Loucy (cell line): Measurements from ENCODE around the gene PTPN3.

Source experiments
- H2AFZ ChIP-seq: fragments of 200-600 bp; sonication (generic); 2 replicates; pipeline ENCODE4 v1.6.0; 2016; ENCODE audit warnings: antibody characterized with exemption, mild to moderate bottlenecking, low read length, moderate library complexity
- H3F3A ChIP-seq: fragments of 200-600 bp; 2 replicates; pipeline ENCODE4 v1.6.0; 2016; ENCODE audit warnings: antibody characterized with exemption, low read depth, mild to moderate bottlenecking
- H3K27me3 ChIP-seq: fragments of 200-600 bp; sonication (generic); 2 replicates; pipeline ENCODE4 v1.6.1; 2014; ENCODE audit warnings: low read length, mild to moderate bottlenecking; ENCODE audit not compliant: insufficient read depth, poor library complexity, severe bottlenecking
- H3K36me3 ChIP-seq: fragments of 200-600 bp; sonication (generic); 2 replicates; pipeline ENCODE4 v1.6.1; 2016; ENCODE audit warnings: low read length; ENCODE audit not compliant: insufficient read depth
- H3K4me1 ChIP-seq: fragments of 200-600 bp; sonication (generic); 2 replicates; pipeline ENCODE4 v1.5.1; 2014; ENCODE audit warnings: low read length, mild to moderate bottlenecking; ENCODE audit not compliant: insufficient read depth, poor library complexity, severe bottlenecking
- H3K4me2 ChIP-seq: fragments of 200-600 bp; sonication (generic); 2 replicates; pipeline ENCODE4 v1.6.0; 2014; ENCODE audit warnings: antibody characterized with exemption, low read length, low read depth, mild to moderate bottlenecking; ENCODE audit not compliant: poor library complexity, severe bottlenecking
- H3K4me3 ChIP-seq: fragments of 200-600 bp; sonication (generic); 2 replicates; pipeline ENCODE4 v1.5.1; 2014; ENCODE audit warnings: low read length, mild to moderate bottlenecking, mixed read lengths; ENCODE audit not compliant: poor library complexity, severe bottlenecking
- H3K79me2 ChIP-seq: fragments of 200-600 bp; sonication (generic); 2 replicates; pipeline ENCODE4 v1.6.1; 2014; ENCODE audit warnings: low read length; ENCODE audit not compliant: insufficient read depth
- H3K9ac ChIP-seq: fragments of 200-600 bp; sonication (generic); 2 replicates; pipeline ENCODE4 v1.6.0; 2014; ENCODE audit warnings: mild to moderate bottlenecking, low read depth, low read length, moderate library complexity; ENCODE audit not compliant: poor library complexity, severe bottlenecking
- H3K9me2 ChIP-seq: fragments of 200-600 bp; sonication (generic); replicated peaks from 2 replicates; pipeline ENCODE4 v1.6.1; 2016; ENCODE audit warnings: low read depth, low read length, mixed read lengths
- H3K9me3 ChIP-seq: fragments of 200-600 bp; sonication (generic); 2 replicates; pipeline ENCODE4 v1.6.1; 2014; ENCODE audit warnings: mild to moderate bottlenecking, antibody characterized with exemption, low read length, low read depth; ENCODE audit not compliant: insufficient read depth
- H4K20me1 ChIP-seq: fragments of 200-600 bp; sonication (generic); 2 replicates; pipeline ENCODE4 v1.6.0; 2014; ENCODE audit warnings: antibody characterized with exemption, low read length, mild to moderate bottlenecking; ENCODE audit not compliant: insufficient read depth, poor library complexity, severe bottlenecking
- CTCF ChIP-seq: fragments of 200-600 bp; sonication (generic); conservative IDR thresholded peaks from 2 replicates; pipeline ENCODE4 v1.5.1; 2014; ENCODE audit warnings: mild to moderate bottlenecking, antibody characterized with exemption, low read length
- EZH2phosphoT487 ChIP-seq: fragments of 200-600 bp; IDR thresholded peaks from 2 replicates; pipeline ENCODE4 v1.6.1; 2018; ENCODE audit warnings: antibody characterized with exemption, mild to moderate bottlenecking, moderate library complexity, borderline replicate concordance

PTPN3 gene

DNA sequence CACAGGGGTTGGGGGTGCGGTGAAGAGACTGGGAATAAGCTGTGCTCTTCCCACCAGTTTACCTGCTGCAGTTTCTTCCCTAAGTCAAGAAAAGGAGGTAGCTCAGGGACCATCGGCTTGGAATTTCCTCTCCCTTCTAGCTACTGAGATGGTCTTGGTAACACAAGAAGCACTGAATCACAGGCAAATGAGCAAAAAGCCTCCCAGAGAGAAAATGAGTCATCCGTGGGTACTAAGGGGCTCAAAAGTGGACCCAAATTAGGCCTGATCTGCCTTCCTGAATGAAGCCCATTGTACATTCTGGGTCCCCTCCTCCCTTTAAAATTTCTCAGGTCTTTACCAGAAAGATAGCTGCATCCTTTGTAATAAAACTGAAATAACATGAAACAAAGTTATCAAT lies 49.9 kb downstream of the PTPN3 start:
- Histone ChIP-seq H3K9ac (peak overlapping the region; percentile 8), H3F3A (no peaks in the 10 kb centered on the region), H3K9me2 (no peaks in the 10 kb centered on the region), H3K4me3 (peak overlapping the region; percentile 43), H3K4me1 (peaks cover 32% of the 10 kb centered on the region), H3K36me3 (no peaks in the 10 kb centered on the region), H3K27me3 (no peaks in the 10 kb centered on the region), H4K20me1 (no peaks in the 10 kb centered on the region), H3K9me3 (no peaks in the 10 kb centered on the region), H3K4me2 (peak overlapping the region; percentile 64), H3K79me2 (no peaks in the 10 kb centered on the region), H2AFZ (no peak overlapping the region)
- TF ChIP-seq CTCF (no peak), EZH2phosphoT487 (no peak)

DNA sequence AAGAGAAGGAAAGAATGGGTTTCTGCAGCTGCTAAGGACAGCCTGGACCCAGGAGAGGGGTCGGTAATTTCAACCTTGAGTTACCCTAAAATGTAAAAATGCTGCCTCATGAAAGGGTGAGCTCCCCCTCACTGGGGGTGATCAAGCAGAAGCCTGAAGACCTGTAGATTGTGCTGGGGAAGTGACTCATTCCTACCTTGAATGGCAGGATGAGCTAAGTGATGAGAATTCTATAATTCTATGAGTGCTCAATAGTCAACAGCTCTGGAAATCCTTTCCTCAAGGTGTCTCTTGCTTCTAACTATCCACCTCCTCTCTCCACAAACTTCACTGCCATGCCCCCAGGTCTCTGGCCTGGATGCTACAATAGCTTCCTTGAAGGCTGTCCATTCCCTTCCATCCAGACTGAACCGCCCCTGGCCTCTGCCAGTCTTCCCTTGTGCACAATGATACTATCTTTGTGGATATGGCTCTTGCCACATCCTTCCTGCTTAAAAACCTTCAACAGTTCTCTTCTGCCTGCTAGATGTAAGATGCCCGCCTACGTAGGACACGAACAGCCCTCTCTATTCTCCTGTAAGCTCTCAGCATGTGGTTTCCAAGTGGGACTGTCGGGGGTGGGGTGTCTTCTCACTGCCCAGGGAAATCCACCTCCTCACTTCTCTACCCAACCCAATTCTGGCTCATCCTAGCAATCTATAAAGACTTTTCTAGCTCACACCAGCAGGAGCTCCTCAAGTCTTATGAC lies 50.6 kb downstream of the PTPN3 start:
- peaks cover 32% of the 10 kb centered on the region for H3K4me1 ChIP-seq
- H3K4me2 ChIP-seq, result peak overlapping the region; percentile 64
- no peak overlapping the region for H2AFZ ChIP-seq
- no peaks in the 10 kb centered on the region for H3K27me3 ChIP-seq
- H3K9ac ChIP-seq, result peak overlapping the region; percentile 8
- no peaks in the 10 kb centered on the region for H3K9me3 ChIP-seq
- no peak for TF ChIP-seq EZH2phosphoT487
- no peak for TF ChIP-seq CTCF
- H3K4me3 ChIP-seq, result peak overlapping the region; percentile 43
- no peaks in the 10 kb centered on the region for H3K79me2 ChIP-seq
- H3K9me2 ChIP-seq, result no peaks in the 10 kb centered on the region
- no peaks in the 10 kb centered on the region for H4K20me1 ChIP-seq
- no peaks in the 10 kb centered on the region for H3F3A ChIP-seq
- H3K36me3 ChIP-seq, result no peaks in the 10 kb centered on the region

GRCh38 chr9:109444771-109445320 lies 53.3 kb downstream of the PTPN3 start:
- Histone ChIP-seq H3K36me3 (no peaks in the 10 kb centered on the region), H3K79me2 (no peaks in the 10 kb centered on the region), H3K27me3 (no peaks in the 10 kb centered on the region), H3K9me2 (no peaks in the 10 kb centered on the region), H3K4me2 (no peak overlapping the region), H3K9ac (no peak overlapping the region), H3K4me1 (peaks cover 47% of the 10 kb centered on the region), H4K20me1 (no peaks in the 10 kb centered on the region), H3F3A (no peaks in the 10 kb centered on the region), H2AFZ (no peak overlapping the region), H3K4me3 (no peak overlapping the region), H3K9me3 (no peaks in the 10 kb centered on the region)
- TF ChIP-seq CTCF (no peak), EZH2phosphoT487 (no peak)
